Right ventricle myocardium inferior (tissue), 1 donor: ENCODE measurements around the gene ERCC4. TPM values are rescaled to one million over a fixed set of nuclear protein-coding genes. Genes with fewer than 3 reads are reported as not detected.
A peak's percentile ranks its signal among the peaks of the same experiment; 100 is the strongest.

Source experiments
- ATAC-seq: fragments of 200-7000 bp; cut with Tn5 transposase; one replicate; pipeline ENCODE4 v1.9.1; 2020; ENCODE audit warnings: mild to moderate bottlenecking, moderate library complexity
- DNase-seq: peaks from one replicate; pipeline ENCODE4 v3.0.0; 2021; ENCODE audit errors: missing footprints
- intact Hi-C: fragments of 100-400 bp; cut with DNase I; formaldehyde crosslinking; loops from one replicate; pipeline ENCODE4 v1.11.0; 2022
- total RNA-seq: library from RNA; stranded (reverse); fragmentation: NEBNext Ultra II Directional; extraction: Animal tissue kit (Norgen Biotek cat#: 25700); gene quantifications from one replicate; pipeline ENCODE4 v1.2.1, GENCODE V29; 2021
- donor health status: DM: no; HTN: yes; CAD: no; lungs with severe emphysema.

ERCC4 gene
- total RNA-seq, 1 donor from 2014 or later: 7.2 TPM

DNA sequence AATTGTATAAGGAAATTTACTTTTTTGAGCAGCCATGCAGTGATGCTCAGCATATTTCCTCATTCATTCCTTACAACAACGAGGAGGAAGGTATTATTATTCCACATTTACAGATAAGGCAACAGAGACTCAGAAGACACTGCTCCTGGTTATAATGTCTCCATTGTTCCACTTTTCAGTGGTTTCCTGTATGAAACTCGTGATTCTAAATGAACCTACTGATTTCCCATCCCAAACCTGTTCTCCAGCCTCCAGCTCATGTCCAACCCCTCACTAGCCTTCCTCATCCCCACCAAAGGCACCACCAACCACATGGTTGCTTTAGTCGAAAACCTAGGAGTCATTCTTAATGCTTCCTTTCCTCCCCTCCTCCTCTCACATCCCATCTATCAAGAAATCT, 12.5 kb upstream of the ERCC4 start:
- ATAC-seq: no peak
- no peak for DNase-seq
- intact Hi-C loops: no loop called here

DNA sequence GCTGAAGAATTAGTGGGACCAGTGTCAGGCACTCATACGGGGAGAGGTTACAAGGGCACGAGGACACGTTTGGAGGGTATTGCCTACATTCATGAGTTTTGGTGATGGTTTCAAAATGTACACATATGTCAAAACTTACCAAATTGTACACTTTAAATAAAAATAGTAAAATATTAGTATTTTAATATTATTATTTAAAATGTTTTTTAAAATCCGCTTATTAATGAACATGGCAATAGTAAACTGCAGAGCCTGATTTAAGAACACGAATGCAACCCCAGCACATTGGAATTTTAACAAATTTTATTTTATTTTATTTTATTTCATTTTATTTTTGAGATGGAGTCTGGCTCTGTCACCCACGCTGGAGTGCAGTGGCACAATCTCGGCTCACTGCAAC, 10.9 kb upstream of the ERCC4 start:
- no peak for DNase-seq
- ATAC-seq: no peak
- intact Hi-C loops: no loop called here

DNA sequence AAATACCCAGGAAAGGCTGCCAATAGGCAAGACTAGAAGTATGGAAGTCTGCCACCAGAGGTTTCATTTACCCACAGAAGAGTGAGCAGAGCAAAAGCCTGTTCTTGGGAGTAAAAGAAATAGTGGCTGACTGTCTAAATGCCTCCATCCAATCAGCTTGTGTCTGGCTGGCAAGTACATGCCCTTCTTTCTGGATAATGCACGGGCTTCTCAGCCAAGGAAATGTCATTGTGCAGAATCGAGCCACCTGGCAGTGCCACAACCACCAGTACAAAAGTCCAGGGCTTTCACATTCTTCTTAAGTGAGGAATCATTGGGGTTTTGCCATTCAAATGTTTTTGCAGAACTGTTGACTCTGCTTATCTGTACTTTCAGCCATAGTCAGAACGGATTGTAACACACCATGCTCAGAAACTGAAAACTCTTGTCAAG, 10.1 kb upstream of the ERCC4 start:
- ATAC-seq (peak; percentile 94), DNase-seq (no peak)
- intact Hi-C loops: no loop called here

DNA sequence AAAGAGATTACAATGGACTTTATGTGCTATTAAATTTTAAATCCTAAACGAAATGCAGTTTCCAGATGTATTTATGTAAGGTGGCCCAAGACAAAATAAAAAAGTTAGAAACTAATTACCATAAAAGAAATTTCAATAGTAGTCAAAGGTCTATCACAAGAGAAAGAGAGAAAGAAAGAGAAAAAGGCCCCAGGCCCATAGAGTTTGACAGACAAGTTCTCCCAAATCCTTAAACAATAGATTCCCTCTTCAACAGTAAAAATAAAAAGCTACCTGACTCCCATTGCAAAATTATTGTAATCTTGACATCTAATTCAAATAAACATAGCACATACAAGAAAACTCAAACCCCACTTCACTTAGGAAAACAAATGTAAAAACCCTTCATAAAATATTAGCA, 8.6 kb upstream of the ERCC4 start:
- ATAC-seq (no peak), DNase-seq (no peak)
- intact Hi-C loops: no loop called here

DNA sequence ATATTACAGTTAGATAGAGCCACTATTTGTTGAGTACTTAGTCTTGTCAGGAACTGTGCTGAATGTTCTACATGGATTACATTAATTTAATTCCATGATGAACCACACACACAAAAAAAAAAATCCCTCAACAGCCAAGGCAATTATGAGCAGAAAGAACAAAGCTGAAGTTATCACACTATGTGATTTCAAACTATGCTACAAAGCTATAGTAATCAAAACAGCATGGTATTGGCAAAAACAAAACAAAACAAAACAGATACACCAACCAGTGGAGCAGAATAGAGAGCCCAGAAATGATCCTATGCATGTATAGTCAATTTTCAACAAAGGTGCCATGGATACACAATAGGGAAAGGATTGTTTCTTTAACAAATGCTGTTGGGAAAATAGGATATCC, 8.1 kb upstream of the ERCC4 start:
- no peak for ATAC-seq
- DNase-seq: no peak
- intact Hi-C loops: no loop called here

DNA sequence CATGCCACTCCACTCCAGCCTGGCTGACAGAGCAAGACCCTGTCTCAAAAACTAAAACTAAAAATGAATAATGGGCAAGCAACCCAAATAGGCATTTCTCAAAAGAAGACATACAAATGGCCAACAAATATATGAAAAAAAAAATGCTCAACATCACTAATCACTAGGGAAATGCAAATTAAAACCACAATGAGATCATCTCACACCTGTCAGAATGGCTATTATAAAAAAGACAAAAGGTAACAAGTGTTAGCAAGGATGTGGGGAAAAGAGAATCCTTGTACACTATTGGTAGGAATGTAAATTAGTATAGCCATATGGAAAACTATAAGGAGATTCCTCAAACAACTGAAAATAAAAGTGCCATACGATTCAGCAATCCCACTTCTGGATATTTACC, 7.1 kb upstream of the ERCC4 start:
- intact Hi-C loops: no loop called here
- DNase-seq (no peak), ATAC-seq (no peak)

DNA sequence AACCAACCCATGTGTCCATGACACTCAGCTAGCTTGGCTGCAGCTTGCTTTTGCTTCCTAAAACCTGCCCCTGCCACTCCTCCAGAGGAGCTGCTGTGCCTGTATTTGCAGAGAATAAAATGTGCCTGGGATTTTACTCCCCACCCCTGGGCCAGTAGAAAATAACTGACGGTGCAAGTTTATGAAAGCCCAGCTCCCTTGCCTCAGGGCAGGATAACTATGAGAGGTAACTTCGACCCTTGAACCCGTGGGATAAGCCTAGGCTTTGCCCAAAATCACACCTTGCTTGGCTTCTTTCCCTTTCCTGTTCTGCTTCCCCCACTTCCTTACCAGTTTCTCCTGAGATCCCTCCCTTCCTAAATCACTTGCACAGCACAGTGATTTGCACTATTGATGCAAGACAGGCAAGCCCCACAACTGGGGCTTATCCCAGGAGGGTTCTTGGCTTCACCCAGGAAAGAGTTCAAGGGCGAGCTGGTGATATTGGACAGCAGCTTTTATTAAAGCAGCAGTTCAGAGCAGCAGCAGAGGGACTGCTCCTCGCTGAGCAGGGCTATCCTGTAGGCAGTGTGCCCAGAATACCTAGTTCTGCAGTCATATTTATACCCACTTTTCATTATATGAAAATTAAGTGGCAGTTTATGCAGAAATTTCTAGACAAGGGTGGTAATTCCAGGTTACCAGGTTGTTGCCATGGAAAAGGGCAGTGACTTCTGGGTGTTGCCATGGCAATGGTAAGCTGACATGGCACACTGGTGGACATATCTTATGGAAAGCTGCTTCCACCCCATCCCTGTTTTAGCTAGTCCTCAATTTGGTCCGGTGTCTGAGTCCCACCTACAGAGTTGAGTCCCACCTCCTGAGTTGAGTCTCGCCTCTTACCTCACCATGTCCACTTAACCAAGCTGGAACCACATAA, 6.3 kb upstream of the ERCC4 start:
- ATAC-seq (no peak), DNase-seq (no peak)
- intact Hi-C loops: no loop called here

DNA sequence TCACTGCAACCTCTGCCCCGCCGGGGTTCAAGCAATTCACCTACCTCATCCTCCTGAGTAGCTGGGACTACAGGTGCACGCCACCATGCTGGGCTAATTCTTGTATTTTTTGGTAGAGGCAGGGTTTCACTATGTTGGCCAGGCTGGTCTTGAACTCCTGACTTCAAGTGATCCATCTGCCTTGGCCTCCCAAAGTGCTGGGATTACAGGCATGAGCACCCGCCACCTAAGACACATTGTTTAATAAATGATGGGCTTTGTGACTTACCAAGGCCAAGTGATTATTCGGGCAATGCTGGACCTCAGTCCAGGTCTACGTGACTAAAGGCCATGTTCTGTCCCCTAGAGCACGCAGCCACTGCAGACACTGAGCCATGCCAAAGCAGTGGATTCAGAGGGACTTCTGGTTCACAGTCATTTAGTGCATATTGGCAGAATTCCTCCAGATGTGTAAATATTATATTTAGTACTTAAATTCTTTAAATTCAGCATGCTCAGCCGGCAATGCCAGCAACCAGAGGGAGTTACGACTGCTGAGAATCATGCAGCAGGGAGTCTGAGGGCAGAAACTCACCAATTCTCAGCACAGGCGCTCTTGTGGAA, 4.8 kb upstream of the ERCC4 start:
- DNase-seq: no peak
- no peak for ATAC-seq
- intact Hi-C loops: no loop called here

DNA sequence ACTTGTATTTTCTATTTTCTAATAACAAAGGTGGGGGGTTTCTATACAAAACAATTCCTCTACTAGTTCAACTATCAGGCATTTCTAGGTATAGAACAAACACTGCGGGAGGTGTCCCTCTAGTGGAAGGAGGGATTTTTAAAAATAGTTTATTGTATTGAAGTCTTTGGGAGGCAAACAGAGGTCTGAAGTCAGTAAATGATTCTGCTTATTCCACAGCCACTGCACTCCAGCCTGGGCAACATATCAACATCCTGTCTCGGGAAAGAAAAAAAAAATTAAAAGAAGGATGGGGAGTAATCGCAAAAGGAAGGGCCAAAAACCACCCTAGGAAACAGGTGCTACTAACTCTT, 648 bp upstream of the ERCC4 start:
- DNase-seq (no peak), ATAC-seq (peak; percentile 29)
- intact Hi-C loops: loop anchor here (2.0 kb wide), 1 partner anchor 53 kb away; no protein-coding TSS in a partner anchor

DNA sequence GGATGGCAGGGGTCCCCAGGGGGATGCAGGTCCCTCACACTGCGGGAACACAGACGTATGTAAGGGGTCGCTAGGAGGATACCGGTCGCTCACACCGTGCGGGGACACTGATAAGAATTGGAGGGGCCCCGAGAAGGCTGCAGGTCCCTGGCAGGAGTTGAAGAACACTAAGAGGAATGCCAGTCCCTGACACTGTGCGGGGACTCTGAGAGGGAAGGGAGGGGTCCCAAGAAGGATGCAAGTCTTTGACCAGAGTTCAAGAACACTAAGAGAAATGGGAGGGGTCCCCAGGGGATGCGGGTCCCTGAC, 510 bp downstream of the ERCC4 start:
- no peak for ATAC-seq
- intact Hi-C loops: loop anchor here (5.0 to 10.0 kb wide), 5 partner anchors 267 to 714 kb away; partner anchors contain the start of genes BFAR and PARN

DNA sequence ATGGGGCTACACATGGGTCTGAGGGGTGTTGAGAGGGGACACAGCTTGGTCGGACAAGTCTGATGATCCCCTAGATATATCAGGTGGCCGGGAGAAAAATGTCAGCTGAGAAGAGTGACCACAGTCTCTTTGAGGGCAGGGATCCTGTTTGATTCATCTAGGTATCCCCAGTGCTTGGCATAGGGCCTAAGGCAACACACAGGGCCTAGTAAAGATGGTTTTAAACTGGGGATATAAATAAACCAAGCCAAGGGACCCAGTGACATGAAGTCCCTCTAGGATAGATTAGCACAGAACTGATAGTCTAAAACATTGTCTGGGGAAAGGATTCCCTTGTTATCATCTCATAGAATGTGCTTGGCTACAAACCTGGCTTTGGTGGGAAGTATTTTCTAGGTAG, 1.4 kb downstream of the ERCC4 start:
- no peak for ATAC-seq
- DNase-seq: no peak
- intact Hi-C loops: loop anchor here (5.0 to 10.0 kb wide), 5 partner anchors 266 to 713 kb away; partner anchors contain the start of genes BFAR and PARN

More for the DNA sequence above, 510 bp downstream of the ERCC4 start:
- no peak for DNase-seq

DNA sequence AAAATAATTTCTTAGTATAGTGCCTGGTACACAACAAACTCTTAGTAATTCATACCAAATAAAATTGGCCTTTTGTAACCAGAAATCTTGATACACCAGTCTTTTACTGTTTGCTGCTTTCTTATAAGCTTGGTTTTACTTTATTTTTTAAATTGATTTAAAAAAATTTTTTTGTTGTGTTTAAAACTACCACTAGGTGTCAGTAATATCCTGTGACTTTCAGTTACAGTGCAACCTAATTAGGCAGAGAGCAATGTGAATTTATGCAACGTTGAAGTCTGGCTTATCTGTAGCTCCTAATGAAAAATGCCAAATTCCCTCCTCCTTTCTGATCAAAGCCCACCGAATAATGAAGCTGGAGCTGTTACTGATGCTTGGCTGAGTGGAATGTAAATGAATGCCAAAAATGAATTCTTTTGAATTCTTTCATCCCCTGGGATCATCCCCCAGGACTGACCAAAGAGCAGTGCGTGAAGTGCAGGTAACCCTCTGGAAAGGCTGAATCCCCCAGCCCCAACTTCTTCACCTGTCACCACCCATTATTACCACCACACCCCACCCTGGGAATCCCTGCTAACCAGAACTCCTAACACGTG, 3.8 kb downstream of the ERCC4 start:
- ATAC-seq: no peak
- intact Hi-C loops: loop anchor here (5.0 to 10.0 kb wide), 5 partner anchors 264 to 711 kb away; partner anchors contain the start of genes BFAR and PARN

DNA sequence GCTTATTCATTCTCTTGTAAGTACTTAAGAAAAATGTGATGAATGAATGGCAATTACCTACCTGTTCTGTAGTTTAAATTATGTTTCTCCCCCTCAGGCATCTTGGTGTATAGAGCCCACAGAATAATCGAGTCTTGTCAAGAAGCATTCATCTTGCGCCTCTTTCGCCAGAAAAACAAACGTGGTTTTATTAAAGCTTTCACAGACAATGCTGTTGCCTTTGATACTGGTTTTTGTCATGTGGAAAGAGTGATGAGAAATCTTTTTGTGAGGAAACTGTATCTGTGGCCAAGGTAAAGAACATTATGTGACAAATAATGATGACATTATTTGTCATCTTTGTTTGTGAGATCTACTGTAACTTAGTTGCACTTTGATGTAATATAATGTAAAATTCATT, 6.5 kb downstream of the ERCC4 start:
- intact Hi-C loops: loop anchor here (10.0 kb wide), 1 partner anchor 708 kb away; the partner anchor contains the start of genes BFAR and PARN
- ATAC-seq (no peak), DNase-seq (no peak)

More for the DNA sequence above, 3.8 kb downstream of the ERCC4 start:
- no peak for DNase-seq

DNA sequence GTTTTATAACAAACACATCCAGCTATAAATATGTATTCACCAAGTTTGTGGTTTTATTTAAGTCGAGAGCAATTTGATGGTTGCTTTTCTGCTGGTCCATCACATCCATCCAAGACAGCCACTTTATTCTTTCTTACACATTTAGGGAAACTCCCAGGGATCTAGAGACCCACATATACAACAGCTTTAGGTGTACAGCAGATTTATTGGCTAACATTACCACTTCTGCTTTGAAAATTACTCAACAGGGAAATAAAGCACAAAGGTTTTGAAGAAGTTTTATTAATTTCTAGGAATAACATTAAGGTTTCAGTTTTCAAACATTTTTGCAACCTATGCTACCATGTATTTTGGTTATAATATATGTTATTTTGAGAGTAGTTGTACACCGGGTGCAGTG, 6.9 kb downstream of the ERCC4 start:
- no peak for ATAC-seq
- no peak for DNase-seq
- intact Hi-C loops: loop anchor here (10.0 kb wide), 1 partner anchor 708 kb away; the partner anchor contains the start of genes BFAR and PARN

DNA sequence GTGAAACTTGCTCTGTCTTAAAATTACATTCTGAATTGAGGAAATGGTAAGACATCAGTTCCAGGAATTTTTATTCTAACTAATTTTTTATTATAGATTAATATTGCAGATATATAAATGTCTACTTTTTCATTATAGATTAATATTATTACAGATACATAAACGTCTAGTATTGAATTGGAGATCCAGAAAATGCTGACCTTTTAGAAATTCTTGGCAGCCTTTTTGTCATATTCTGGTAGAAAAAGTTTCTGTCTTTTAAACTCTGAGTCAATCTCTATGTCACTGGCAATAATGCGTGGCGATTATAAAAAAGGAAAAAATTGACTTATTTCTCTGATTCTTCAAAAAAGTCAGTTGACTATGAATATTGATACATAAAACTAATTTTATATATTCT, 8.7 kb downstream of the ERCC4 start:
- intact Hi-C loops: loop anchor here (10.0 kb wide), 1 partner anchor 706 kb away; the partner anchor contains the start of genes BFAR and PARN
- DNase-seq (no peak), ATAC-seq (no peak)

DNA sequence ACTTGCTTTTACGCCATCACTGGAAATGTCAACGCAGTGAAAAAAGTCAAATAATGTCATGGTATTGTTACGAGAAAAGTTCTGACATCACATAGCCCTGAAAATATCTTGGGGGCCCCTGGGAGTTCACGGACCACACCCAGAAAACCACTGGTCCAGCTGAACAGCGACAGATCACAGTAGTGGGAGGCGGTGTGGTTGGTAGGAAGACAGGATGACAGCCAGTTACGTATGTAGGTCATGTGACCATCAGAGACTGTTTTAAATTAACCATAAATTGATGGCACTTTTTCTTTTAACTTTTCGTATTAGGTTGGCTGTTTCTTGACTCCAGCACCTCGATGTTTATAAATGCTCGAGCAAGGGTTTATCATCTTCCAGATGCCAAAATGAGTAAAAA, 11.9 kb downstream of the ERCC4 start:
- intact Hi-C loops: no loop called here
- ATAC-seq: no peak

DNA sequence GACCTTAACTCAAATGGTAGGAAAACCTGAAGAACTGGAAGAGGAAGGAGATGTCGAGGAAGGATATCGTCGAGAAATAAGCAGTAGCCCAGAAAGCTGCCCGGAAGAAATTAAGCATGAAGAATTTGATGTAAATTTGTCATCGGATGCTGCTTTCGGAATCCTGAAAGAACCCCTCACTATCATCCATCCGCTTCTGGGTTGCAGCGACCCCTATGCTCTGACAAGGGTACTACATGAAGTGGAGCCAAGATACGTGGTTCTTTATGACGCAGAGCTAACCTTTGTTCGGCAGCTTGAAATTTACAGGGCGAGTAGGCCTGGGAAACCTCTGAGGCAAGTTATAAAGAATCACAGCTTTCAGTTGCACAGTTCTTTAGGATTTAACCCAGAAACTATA, 15.5 kb downstream of the ERCC4 start:
- intact Hi-C loops: loop anchor here (5.0 kb wide), 3 partner anchors 62 to 252 kb away; partner anchors contain the start of gene MRTFB

More for the DNA sequence above, 11.9 kb downstream of the ERCC4 start:
- DNase-seq: no peak

DNA sequence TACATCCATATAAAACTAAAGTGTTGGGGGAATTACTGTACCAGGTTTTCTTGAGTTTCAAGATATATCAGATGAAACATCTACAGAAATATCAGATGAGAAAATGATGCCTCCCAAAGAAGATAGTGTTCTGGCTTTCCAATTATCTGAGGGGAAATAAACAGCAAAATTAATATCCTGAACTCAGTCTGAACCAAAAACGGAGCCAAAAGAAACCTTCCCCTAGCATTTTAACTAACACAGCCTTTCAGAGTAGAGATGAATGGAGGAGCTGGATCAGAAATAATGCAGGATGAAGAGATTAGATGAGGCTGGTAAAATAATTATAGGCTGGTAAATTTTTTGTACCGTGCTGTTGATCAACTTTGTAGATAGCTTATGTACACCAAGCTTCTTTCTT, 16.2 kb downstream of the ERCC4 start:
- intact Hi-C loops: loop anchor here (5.0 kb wide), 3 partner anchors 61 to 251 kb away; partner anchors contain the start of gene MRTFB
- DNase-seq (no peak), ATAC-seq (no peak)

More for the DNA sequence above, 15.5 kb downstream of the ERCC4 start:
- DNase-seq (no peak), ATAC-seq (no peak)

DNA sequence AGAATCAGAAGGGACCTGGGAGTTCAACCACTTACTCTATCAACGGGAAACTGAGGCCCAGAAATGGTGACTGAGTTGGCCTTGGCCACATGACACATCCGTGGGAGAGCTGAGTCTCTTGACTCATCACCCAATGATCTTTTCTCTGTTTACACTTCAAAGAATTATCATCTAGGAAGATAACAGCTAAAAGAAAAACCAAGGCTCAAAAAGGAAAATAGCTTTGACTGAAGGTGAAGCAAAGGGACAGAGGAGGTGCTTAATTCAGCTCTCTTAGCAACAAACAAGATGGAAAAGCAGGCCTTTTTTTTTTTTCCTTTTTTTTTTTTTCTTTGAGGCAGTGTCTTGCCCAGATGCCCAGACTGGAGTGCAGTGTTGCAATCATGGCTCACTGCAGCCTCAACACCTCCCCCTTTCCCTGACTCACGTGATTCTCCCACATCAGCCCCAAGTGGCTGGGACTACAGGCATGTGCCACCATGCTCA, 16.7 kb downstream of the ERCC4 start:
- DNase-seq: no peak
- intact Hi-C loops: loop anchor here (5.0 kb wide), 3 partner anchors 61 to 251 kb away; partner anchors contain the start of gene MRTFB
- ATAC-seq: peak; percentile 69
